Activated CD4-positive, alpha-beta T cell treated with anti-CD3 and anti-CD28 coated beads for 36 hours (primary cell): ENCODE results near the gene TMEM212. TPM values are rescaled to one million over a fixed set of nuclear protein-coding genes. Genes with fewer than 3 reads are reported as not detected.

Experiments used
- ATAC-seq: fragments of 200-7000 bp; cut with Tn5 transposase; one replicate; pipeline ENCODE4 v1.10.0; 2021; ENCODE audit warnings: mild to moderate bottlenecking, moderate library complexity
- CTCF ChIA-PET: fragments of 350-600 bp; sonication (Branson Sonifier 250); formaldehyde crosslinking; loops from one replicate; lab custom pipeline; 2021; ENCODE audit warnings: antibody characterized with exemption; lab: Charles Lee
- POLR2A ChIA-PET: fragments of 350-600 bp; sonication (Branson Sonifier 250); formaldehyde crosslinking; loops from one replicate; lab custom pipeline; 2021; ENCODE audit warnings: antibody characterized with exemption, inconsistent platforms; lab: Charles Lee
- DNase-seq: peaks from one replicate; pipeline ENCODE4 v3.0.0-alpha.2; 2020
- H3K27ac Mint-ChIP-seq: one replicate; pipeline ENCODE4 v1.8.0; 2021; ENCODE audit warnings: mixed read lengths
- H3K27me3 Mint-ChIP-seq: one replicate; pipeline ENCODE4 v1.8.0; 2021; ENCODE audit warnings: mixed read lengths
- H3K36me3 Mint-ChIP-seq: one replicate; pipeline ENCODE4 v1.8.0; 2021; ENCODE audit warnings: low read depth, mixed read lengths
- H3K4me1 Mint-ChIP-seq: one replicate; pipeline ENCODE4 v1.8.0; 2021; ENCODE audit warnings: mixed read lengths
- H3K4me3 Mint-ChIP-seq: one replicate; pipeline ENCODE4 v1.8.0; 2021; ENCODE audit warnings: mild to moderate bottlenecking, moderate library complexity, mixed read lengths
- H3K9me3 Mint-ChIP-seq: one replicate; pipeline ENCODE4 v1.8.0; 2021; ENCODE audit warnings: low read depth, mixed read lengths
- intact Hi-C, 2 experiments: fragments of 100-400 bp; cut with DNase I in 1 of 2; cut with micrococcal nuclease in 1 of 2; formaldehyde crosslinking; loops; one replicate each; pipeline versions ENCODE4 v1.14.2 to v1.15.1; 2022 to 2024; cut with DNase I, micrococcal nuclease
- total RNA-seq, 2 experiments: library from RNA; stranded (reverse); gene quantifications; one replicate each; pipeline ENCODE4 v1.2.3, GENCODE V29; 2021

Gene TMEM212
- total RNA-seq, 2 experiments from 2014 or later = not detected

GRCh38 chr3:171862993-171863521 is 19.9 kb downstream of the TMEM212 start:
- Mint-ChIP-seq H3K36me3 (no peaks in the 10 kb centered on the region), H3K4me1 (no peaks in the 10 kb centered on the region), H3K27ac (no peak overlapping the region), H3K27me3 (no peaks in the 10 kb centered on the region), H3K9me3 (no peaks in the 10 kb centered on the region), H3K4me3 (no peak overlapping the region)
- intact Hi-C loops = no loop called here
- POLR2A ChIA-PET = no interaction called here
- no peak for ATAC-seq
- CTCF ChIA-PET = no interaction called here
- no peak for DNase-seq

- intact Hi-C loops = no loop called here
- Mint-ChIP-seq H3K27me3 (no peaks in the 10 kb centered on the region), H3K9me3 (no peaks in the 10 kb centered on the region), H3K4me3 (no peak overlapping the region), H3K27ac (no peak overlapping the region), H3K36me3 (no peaks in the 10 kb centered on the region), H3K4me1 (no peaks in the 10 kb centered on the region)
- ATAC-seq (no peak), DNase-seq (no peak)
- ChIA-PET POLR2A (no interaction called here), CTCF (no interaction called here)
Measured at GRCh38 chr3:171863920-171864319, 20.8 kb downstream of the TMEM212 start.

DNA sequence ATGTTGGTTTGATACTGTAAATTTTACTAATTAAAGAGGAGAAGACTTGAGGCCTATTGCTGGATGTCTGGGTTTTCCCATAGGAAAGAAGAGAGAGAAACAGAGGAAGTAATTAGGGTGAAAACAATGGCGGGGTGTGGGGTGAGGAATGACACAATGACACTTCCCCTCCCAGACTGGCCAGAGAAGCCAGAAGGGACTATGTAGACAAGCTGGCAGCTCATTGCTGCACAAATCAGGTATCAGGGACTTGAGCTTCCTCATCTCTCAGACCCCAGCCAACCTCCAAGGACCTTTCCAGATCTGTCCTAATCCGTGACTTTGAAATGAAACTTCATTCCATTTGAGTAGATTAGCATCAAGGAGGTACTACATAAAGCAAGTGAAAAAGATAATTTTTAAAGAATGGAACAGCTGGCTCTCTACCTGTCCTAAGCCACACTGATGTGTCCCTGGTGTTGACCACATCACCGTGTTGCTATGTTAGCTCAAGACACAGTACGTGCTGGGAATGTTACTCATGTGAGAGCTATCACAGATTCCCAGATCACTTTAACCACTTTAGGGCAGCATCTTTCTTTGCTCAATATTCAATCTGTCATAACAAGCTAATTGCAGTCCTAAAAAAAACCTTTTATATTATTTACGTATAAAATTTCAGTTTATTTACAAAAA is 22.2 kb downstream of the TMEM212 start:
- Mint-ChIP-seq H3K4me3 (no peak overlapping the region), H3K27ac (no peak overlapping the region), H3K4me1 (no peaks in the 10 kb centered on the region), H3K36me3 (no peaks in the 10 kb centered on the region), H3K9me3 (no peaks in the 10 kb centered on the region), H3K27me3 (peaks cover under 1% of the 10 kb centered on the region)
- intact Hi-C loops = no loop called here
- CTCF ChIA-PET = interaction anchor here (0.7 to 1.2 kb wide), 3 partner anchors 8 to 18 kb away, joined by 3 to 4 read pairs (median 4); no protein-coding TSS in a partner anchor
- ATAC-seq = no peak
- POLR2A ChIA-PET = no interaction called here
- no peak for DNase-seq

DNA sequence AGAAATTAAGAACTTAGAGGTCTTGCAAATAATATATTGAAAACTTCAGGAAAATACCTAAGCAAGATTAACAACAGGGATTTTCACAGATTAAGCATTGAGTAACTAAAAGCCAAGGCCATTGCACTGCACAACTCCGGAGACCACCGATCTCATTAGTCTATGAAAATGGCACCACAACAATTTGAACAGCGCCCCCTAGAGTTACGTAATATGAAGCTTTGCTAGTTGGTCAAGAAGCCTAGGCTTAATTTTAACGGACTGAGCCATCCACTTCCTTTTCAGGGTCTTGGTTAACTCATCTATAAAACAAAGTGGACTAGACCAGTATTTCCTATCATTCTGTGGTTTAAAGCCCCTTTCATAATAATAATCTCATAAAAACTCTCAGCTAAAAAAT is 24.8 kb downstream of the TMEM212 start:
- Mint-ChIP-seq H3K27ac (no peak overlapping the region), H3K9me3 (no peaks in the 10 kb centered on the region), H3K4me1 (no peaks in the 10 kb centered on the region), H3K4me3 (no peak overlapping the region), H3K27me3 (peaks cover 1% of the 10 kb centered on the region), H3K36me3 (no peaks in the 10 kb centered on the region)
- ATAC-seq (no peak), DNase-seq (no peak)
- CTCF ChIA-PET = interaction anchor here (0.6 to 1.1 kb wide), 4 partner anchors 8 to 814 kb away, joined by 3 read pairs; no protein-coding TSS in a partner anchor
- POLR2A ChIA-PET = no interaction called here
- intact Hi-C loops = no loop called here

GRCh38 chr3:171871392-171872274 is 28.5 kb downstream of the TMEM212 start:
- H3K4me1 Mint-ChIP-seq = peaks cover 5% of the 10 kb centered on the region
- H3K36me3 Mint-ChIP-seq = no peaks in the 10 kb centered on the region
- H3K27ac Mint-ChIP-seq = no peak overlapping the region
- H3K27me3 Mint-ChIP-seq = peaks cover 3% of the 10 kb centered on the region
- ChIA-PET CTCF (interaction anchor here (1.2 kb wide), 1 partner anchor 461 kb away, joined by 3 read pairs; no protein-coding TSS in a partner anchor), POLR2A (no interaction called here)
- H3K9me3 Mint-ChIP-seq = no peaks in the 10 kb centered on the region
- DNase-seq = no peak
- intact Hi-C loops = no loop called here
- no peak overlapping the region for H3K4me3 Mint-ChIP-seq
- no peak for ATAC-seq

- intact Hi-C loops = no loop called here
- DNase-seq (no peak), ATAC-seq (no peak)
- Mint-ChIP-seq H3K4me1 (peaks cover 9% of the 10 kb centered on the region), H3K27me3 (peaks cover 7% of the 10 kb centered on the region), H3K36me3 (no peaks in the 10 kb centered on the region), H3K9me3 (no peaks in the 10 kb centered on the region), H3K27ac (no peak overlapping the region), H3K4me3 (no peak overlapping the region)
- POLR2A ChIA-PET = no interaction called here
- CTCF ChIA-PET = no interaction called here
Measured at GRCh38 chr3:171873580-171873979, 30.4 kb downstream of the TMEM212 start.

GRCh38 chr3:171874251-171874681 is 31.1 kb downstream of the TMEM212 start:
- Mint-ChIP-seq H3K4me3 (no peak overlapping the region), H3K9me3 (no peaks in the 10 kb centered on the region), H3K4me1 (peaks cover 9% of the 10 kb centered on the region), H3K27ac (no peak overlapping the region), H3K27me3 (peaks cover 7% of the 10 kb centered on the region), H3K36me3 (no peaks in the 10 kb centered on the region)
- intact Hi-C loops = no loop called here
- no peak for DNase-seq
- no peak for ATAC-seq
- POLR2A ChIA-PET = no interaction called here
- CTCF ChIA-PET = no interaction called here

- peaks cover 9% of the 10 kb centered on the region for H3K4me1 Mint-ChIP-seq
- no peaks in the 10 kb centered on the region for H3K36me3 Mint-ChIP-seq
- no peak overlapping the region for H3K27ac Mint-ChIP-seq
- ChIA-PET POLR2A (no interaction called here), CTCF (no interaction called here)
- no peak for DNase-seq
- intact Hi-C loops = no loop called here
- no peaks in the 10 kb centered on the region for H3K9me3 Mint-ChIP-seq
- H3K27me3 Mint-ChIP-seq = peaks cover 7% of the 10 kb centered on the region
- H3K4me3 Mint-ChIP-seq = no peak overlapping the region
- ATAC-seq = no peak
Measured at GRCh38 chr3:171874879-171875278, 31.7 kb downstream of the TMEM212 start.

- intact Hi-C loops = no loop called here
- Mint-ChIP-seq H3K4me1 (peaks cover 9% of the 10 kb centered on the region), H3K27ac (no peak overlapping the region), H3K4me3 (no peak overlapping the region), H3K36me3 (no peaks in the 10 kb centered on the region), H3K27me3 (peaks cover 5% of the 10 kb centered on the region), H3K9me3 (no peaks in the 10 kb centered on the region)
- POLR2A ChIA-PET = no interaction called here
- peak; percentile 15 for DNase-seq
- CTCF ChIA-PET = interaction anchor here (1.0 kb wide), 1 partner anchor 8 kb away, joined by 3 read pairs; no protein-coding TSS in a partner anchor
- ATAC-seq = peak; percentile 65
Measured at GRCh38 chr3:171875923-171876412, 32.8 kb downstream of the TMEM212 start.

DNA sequence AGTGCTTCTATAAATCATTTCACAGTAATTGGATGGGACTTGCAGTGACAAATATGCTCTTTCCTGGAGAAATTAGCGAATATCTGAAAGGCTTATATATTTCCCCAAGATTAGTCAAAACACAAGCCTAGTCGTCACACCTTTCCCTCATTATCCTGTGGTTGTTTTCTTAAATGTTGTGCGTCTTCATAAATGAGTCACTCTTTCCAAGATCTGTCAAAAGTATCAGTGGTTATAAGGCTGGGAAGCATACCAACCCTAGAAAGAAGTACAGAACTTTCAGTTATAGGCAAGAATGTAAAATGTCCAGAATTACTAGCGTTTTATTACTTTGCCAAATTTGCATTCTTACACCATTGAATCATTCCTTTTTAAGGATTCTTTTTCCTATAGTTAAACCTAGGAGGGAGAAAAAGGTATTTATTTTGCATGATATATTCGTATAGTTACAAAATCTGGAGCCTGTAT is 33.6 kb downstream of the TMEM212 start:
- H3K36me3 Mint-ChIP-seq = no peaks in the 10 kb centered on the region
- intact Hi-C loops = no loop called here
- DNase-seq = no peak
- CTCF ChIA-PET = interaction anchor here (1.0 kb wide), 1 partner anchor 9 kb away, joined by 3 read pairs; no protein-coding TSS in a partner anchor
- H3K4me1 Mint-ChIP-seq = peaks cover 9% of the 10 kb centered on the region
- H3K4me3 Mint-ChIP-seq = no peak overlapping the region
- POLR2A ChIA-PET = no interaction called here
- H3K27ac Mint-ChIP-seq = no peak overlapping the region
- H3K9me3 Mint-ChIP-seq = no peaks in the 10 kb centered on the region
- H3K27me3 Mint-ChIP-seq = peaks cover 5% of the 10 kb centered on the region
- ATAC-seq = peak; percentile 55

DNA sequence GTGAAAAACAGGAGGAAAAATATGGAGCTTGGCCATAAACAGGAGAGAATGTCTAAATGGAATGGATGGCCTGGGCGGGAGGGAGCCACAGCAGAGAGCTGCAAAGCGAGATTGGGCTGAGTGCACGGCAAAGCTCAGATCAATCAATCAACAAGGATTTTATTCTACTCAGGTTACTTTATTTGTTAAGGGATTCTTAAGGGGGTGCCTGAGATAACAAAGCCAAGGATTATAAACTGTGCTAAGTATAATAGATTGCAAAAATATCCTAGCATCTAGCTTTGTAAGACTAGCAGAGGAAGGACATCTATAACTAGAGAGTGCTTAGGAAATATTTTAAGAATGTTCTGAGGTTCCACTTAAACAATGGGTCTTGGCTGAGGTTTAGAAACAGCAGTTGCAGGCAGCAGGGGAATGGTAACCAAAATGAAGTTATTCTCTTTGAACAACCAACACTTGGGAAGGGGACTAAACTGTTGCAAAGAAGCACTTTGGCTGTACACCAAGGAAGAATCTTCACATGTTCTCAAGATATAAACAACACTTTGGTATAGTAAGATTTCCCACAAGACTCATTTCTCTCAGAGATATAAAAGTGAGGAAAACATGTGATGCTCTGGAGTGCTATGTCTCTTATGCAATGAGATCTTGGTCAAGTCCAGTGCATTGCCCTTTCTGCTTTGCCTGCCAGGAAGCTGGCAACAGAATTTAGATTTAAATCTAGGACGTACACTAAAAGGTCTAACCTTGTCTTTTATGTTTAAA is 35.5 kb downstream of the TMEM212 start:
- H3K27me3 Mint-ChIP-seq = peaks cover 5% of the 10 kb centered on the region
- ATAC-seq (no peak), DNase-seq (no peak)
- intact Hi-C loops = no loop called here
- ChIA-PET POLR2A (no interaction called here), CTCF (interaction anchor here (1.1 kb wide), 1 partner anchor 11 kb away, joined by 3 read pairs; no protein-coding TSS in a partner anchor)
- H3K4me1 Mint-ChIP-seq = peaks cover 9% of the 10 kb centered on the region
- H3K36me3 Mint-ChIP-seq = no peaks in the 10 kb centered on the region
- no peak overlapping the region for H3K4me3 Mint-ChIP-seq
- H3K27ac Mint-ChIP-seq = no peak overlapping the region
- H3K9me3 Mint-ChIP-seq = no peaks in the 10 kb centered on the region
